Left lung (tissue), 10 donors: ENCODE measurements around the gene NR1H3. TPM values are rescaled to one million over a fixed set of nuclear protein-coding genes. Genes with fewer than 3 reads are reported as not detected.

Experiments used
- ATAC-seq: fragments of 200-7000 bp; cut with Tn5 transposase; one replicate; pipeline ENCODE4 v1.9.1; 2020; ENCODE audit warnings: moderate library complexity
- DNase-seq, 4 donors: peaks; one replicate each; pipeline ENCODE4 v3.0.0-alpha.2; 2013 to 2020
- H3K27ac ChIP-seq, 2 donors: fragments of 200-600 bp; sonication (generic) in 1 of 2; one replicate each; pipeline versions ENCODE4 v1.5.0 to v1.8.0; 2020 to 2021
- H3K27me3 ChIP-seq, 2 donors: fragments of 200-600 bp; sonication (generic) in 1 of 2; one replicate each; pipeline versions ENCODE4 v1.5.0 to v1.8.0; 2020 to 2021
- H3K36me3 ChIP-seq, 2 donors: fragments of 200-600 bp; sonication (generic) in 1 of 2; one replicate each; pipeline versions ENCODE4 v1.5.0 to v1.8.0; 2020 to 2021
- H3K4me1 ChIP-seq, 2 donors: fragments of 200-600 bp; one replicate each; pipeline ENCODE4 v1.8.0; 2021
- H3K4me3 ChIP-seq, 2 donors: fragments of 200-600 bp; sonication (generic) in 1 of 2; one replicate each; pipeline versions ENCODE4 v1.5.0 to v1.8.0; 2020 to 2021; ENCODE audit warnings: mild to moderate bottlenecking in 1 of 2
- H3K9me3 ChIP-seq, 2 donors: fragments of 200-600 bp; sonication (generic) in 1 of 2; one replicate each; pipeline versions ENCODE4 v1.5.0 to v1.8.0; 2020 to 2021
- intact Hi-C, 2 donors: fragments of 100-400 bp; cut with DNase I; formaldehyde crosslinking; loops; one replicate each; pipeline versions ENCODE4 v1.11.2 to v1.14.2; 2022
- polyA plus RNA-seq, 6 donors: library from polyadenylated mRNA; unstranded; fragments of 120-200 nt; gene quantifications; one replicate each; pipeline ENCODE4 v1.2.1, GENCODE V29; 2013; ENCODE audit not compliant: insufficient read length in 6 of 6
- total RNA-seq, 2 donors: library from RNA; stranded (reverse); fragmentation: NEBNext Ultra II Directional; extraction: Animal tissue kit (Norgen Biotek cat#: 25700); gene quantifications; one replicate each; pipeline ENCODE4 v1.2.1, GENCODE V29; 2021
- TF ChIP-seq, protein P1 (sequence below), 2 donors: fragments of 200-600 bp; sonication (generic) in 1 of 2; IDR thresholded peaks; one replicate each; pipeline versions ENCODE4 v1.5.0 to v1.8.0; 2021; ENCODE audit warnings: antibody characterized with exemption in 2 of 2
- donor health status: DM: no; HTN: yes; CAD: no.
- donor health status: DM: no; HTN: no; CAD: no.

NR1H3 gene
- total and polyA plus RNA-seq, 8 donors = 39.7 to 66.9 (median 52.0) TPM

DNA sequence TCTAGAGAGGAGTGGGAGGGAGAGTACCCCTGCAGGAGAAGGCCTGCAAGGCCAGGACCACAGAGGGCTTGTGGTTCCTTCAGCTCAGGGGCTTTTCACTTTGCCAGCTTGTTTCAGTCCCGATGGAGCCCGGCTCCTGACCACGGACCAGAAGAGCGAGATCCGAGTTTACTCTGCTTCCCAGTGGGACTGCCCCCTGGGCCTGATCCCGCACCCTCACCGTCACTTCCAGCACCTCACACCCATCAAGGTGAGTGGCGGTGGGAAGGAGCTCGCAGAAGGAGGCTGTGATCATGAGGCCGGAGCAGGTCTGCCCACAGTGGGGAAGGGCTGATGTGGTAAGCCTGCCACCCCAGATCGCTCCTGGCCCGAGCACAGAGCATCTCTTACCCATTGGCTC is 22.6 kb upstream of the NR1H3 start:
- no peak overlapping the region for H3K4me3 ChIP-seq
- no peaks in the 10 kb centered on the region for H3K9me3 ChIP-seq
- no peaks in the 10 kb centered on the region for H3K4me1 ChIP-seq
- no peak for DNase-seq
- intact Hi-C loops = no loop called here
- no peak for ATAC-seq
- no peak overlapping the region for H3K27ac ChIP-seq
- no peaks in the 10 kb centered on the region for H3K27me3 ChIP-seq
- TF ChIP-seq, protein P1, sequence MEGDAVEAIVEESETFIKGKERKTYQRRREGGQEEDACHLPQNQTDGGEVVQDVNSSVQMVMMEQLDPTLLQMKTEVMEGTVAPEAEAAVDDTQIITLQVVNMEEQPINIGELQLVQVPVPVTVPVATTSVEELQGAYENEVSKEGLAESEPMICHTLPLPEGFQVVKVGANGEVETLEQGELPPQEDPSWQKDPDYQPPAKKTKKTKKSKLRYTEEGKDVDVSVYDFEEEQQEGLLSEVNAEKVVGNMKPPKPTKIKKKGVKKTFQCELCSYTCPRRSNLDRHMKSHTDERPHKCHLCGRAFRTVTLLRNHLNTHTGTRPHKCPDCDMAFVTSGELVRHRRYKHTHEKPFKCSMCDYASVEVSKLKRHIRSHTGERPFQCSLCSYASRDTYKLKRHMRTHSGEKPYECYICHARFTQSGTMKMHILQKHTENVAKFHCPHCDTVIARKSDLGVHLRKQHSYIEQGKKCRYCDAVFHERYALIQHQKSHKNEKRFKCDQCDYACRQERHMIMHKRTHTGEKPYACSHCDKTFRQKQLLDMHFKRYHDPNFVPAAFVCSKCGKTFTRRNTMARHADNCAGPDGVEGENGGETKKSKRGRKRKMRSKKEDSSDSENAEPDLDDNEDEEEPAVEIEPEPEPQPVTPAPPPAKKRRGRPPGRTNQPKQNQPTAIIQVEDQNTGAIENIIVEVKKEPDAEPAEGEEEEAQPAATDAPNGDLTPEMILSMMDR (IDR thresholded peaks at IDR 0.05) = no peak
- peaks cover 0 to 38% of the 10 kb centered on the region in 2 donors for H3K36me3 ChIP-seq

- H3K36me3 ChIP-seq = peaks cover 0 to 46% of the 10 kb centered on the region in 2 donors
- DNase-seq (no peak), ATAC-seq (no peak)
- H3K9me3 ChIP-seq = no peaks in the 10 kb centered on the region
- intact Hi-C loops = no loop called here
- H3K4me1 ChIP-seq = no peaks in the 10 kb centered on the region
- no peaks in the 10 kb centered on the region for H3K27me3 ChIP-seq
- TF ChIP-seq, protein P1 (IDR thresholded peaks at IDR 0.05) = no peak
- H3K27ac ChIP-seq = no peak overlapping the region
- no peak overlapping the region for H3K4me3 ChIP-seq
Measured at GRCh38 chr11:47236482-47236881, 21.3 kb upstream of the NR1H3 start.

GRCh38 chr11:47239852-47240251 is 17.9 kb upstream of the NR1H3 start:
- ATAC-seq = no peak

DNA sequence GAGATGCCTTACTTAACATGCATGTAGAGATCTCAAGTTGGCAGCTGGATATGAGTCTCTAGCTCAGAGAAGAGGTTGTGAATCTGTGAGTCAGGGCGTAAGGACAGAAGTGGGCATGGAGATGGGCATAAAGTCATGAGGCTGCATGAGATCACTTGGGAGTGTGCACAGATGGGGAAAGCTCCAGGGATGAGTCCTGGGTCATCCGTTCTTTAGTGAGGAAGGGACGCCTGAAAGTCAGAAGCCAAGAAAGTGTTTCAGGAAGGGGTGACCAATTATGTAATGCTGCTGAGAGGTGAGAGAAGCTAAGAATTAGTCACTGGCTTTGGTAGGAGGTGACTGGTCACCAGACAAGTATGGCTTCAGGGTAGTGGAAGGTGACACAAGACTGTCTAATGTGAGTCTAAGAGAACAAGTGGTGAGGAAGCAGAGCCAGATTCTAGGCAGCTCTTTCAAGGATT is 15.9 kb upstream of the NR1H3 start:
- DNase-seq = no peak
- no peaks in the 10 kb centered on the region for H3K9me3 ChIP-seq
- H3K36me3 ChIP-seq = peaks cover 0 to 81% of the 10 kb centered on the region in 2 donors
- no peaks in the 10 kb centered on the region for H3K27me3 ChIP-seq
- intact Hi-C loops = no loop called here
- TF ChIP-seq, protein P1 (IDR thresholded peaks at IDR 0.05) = no peak
- H3K4me3 ChIP-seq = no peak overlapping the region
- peak overlapping the region in 1 of 2 donors; percentile 34 for H3K27ac ChIP-seq
- peak; percentile 19 for ATAC-seq
- peaks cover 8 to 40% of the 10 kb centered on the region in 2 donors for H3K4me1 ChIP-seq

More at GRCh38 chr11:47239852-47240251, 17.9 kb upstream of the NR1H3 start:
- intact Hi-C loops = no loop called here
- H3K4me3 ChIP-seq = no peak overlapping the region
- DNase-seq = no peak
- H3K27me3 ChIP-seq = no peaks in the 10 kb centered on the region
- peaks cover 6 to 25% of the 10 kb centered on the region in 2 donors for H3K4me1 ChIP-seq
- TF ChIP-seq, protein P1 (IDR thresholded peaks at IDR 0.05) = no peak
- peaks cover 0 to 78% of the 10 kb centered on the region in 2 donors for H3K36me3 ChIP-seq
- no peak overlapping the region for H3K27ac ChIP-seq
- no peaks in the 10 kb centered on the region for H3K9me3 ChIP-seq

GRCh38 chr11:47242596-47243192 is 15.1 kb upstream of the NR1H3 start:
- Histone ChIP-seq H3K36me3 (peaks cover 0 to 78% of the 10 kb centered on the region in 2 donors), H3K27ac (peak overlapping the region; percentile 30 to 34), H3K9me3 (no peaks in the 10 kb centered on the region), H3K4me3 (no peak overlapping the region), H3K4me1 (peaks cover 14 to 49% of the 10 kb centered on the region in 2 donors), H3K27me3 (no peaks in the 10 kb centered on the region)
- TF ChIP-seq, protein P1 (IDR thresholded peaks at IDR 0.05) = no peak
- ATAC-seq (no peak), DNase-seq (no peak)
- intact Hi-C loops = no loop called here
